Liver (tissue), 9 donors: ENCODE data around the gene EFR3B. TPM values are rescaled to one million over a fixed set of nuclear protein-coding genes. Genes with fewer than 3 reads are reported as not detected.

Source experiments
- DNase-seq: peaks from one replicate; pipeline ENCODE4 v3.0.0-alpha.2; 2017; ENCODE audit warnings: low spot score
- H3K27ac ChIP-seq, 2 donors: one replicate each; pipeline ENCODE4 v1.7.0; 2013; ENCODE audit warnings: inconsistent platforms in 2 of 2, low read length in 2 of 2, control low read depth in 1 of 2, low read depth in 1 of 2, mild to moderate bottlenecking in 1 of 2
- H3K27me3 ChIP-seq, 4 donors: one replicate each; pipeline versions ENCODE4 v1.6.1 to v1.7.0; 2013; ENCODE audit warnings: low read length in 3 of 4, inconsistent platforms in 1 of 4, mild to moderate bottlenecking in 1 of 4, moderate library complexity in 1 of 4; ENCODE audit not compliant: control insufficient read depth in 4 of 4, insufficient read depth in 4 of 4
- H3K36me3 ChIP-seq, 4 donors: one replicate each; pipeline versions ENCODE4 v1.6.1 to v1.7.0; 2013; ENCODE audit warnings: low read length in 3 of 4, mild to moderate bottlenecking in 3 of 4, low read depth in 1 of 4, moderate library complexity in 1 of 4; ENCODE audit not compliant: control insufficient read depth in 4 of 4, insufficient read depth in 3 of 4
- H3K4me1 ChIP-seq, 4 donors: one replicate each; pipeline versions ENCODE4 v1.6.1 to v1.7.0; 2013; ENCODE audit warnings: low read length in 3 of 4, mild to moderate bottlenecking in 3 of 4, moderate library complexity in 1 of 4; ENCODE audit not compliant: control insufficient read depth in 4 of 4, insufficient read depth in 4 of 4
- H3K4me3 ChIP-seq, 3 donors: one replicate each; pipeline versions ENCODE4 v1.6.1 to v1.7.0; 2013; ENCODE audit warnings: low read length in 3 of 3, control low read depth in 1 of 3, low read depth in 1 of 3, mild to moderate bottlenecking in 1 of 3
- H3K9ac ChIP-seq, 2 donors: one replicate each; pipeline ENCODE4 v1.7.0; 2013; ENCODE audit warnings: low read length in 2 of 2, mild to moderate bottlenecking in 2 of 2, moderate library complexity in 2 of 2, control low read depth in 1 of 2, low read depth in 1 of 2
- H3K9me3 ChIP-seq, 4 donors: one replicate each; pipeline versions ENCODE4 v1.6.1 to v1.7.0; 2013; ENCODE audit warnings: low read length in 3 of 4; ENCODE audit not compliant: control insufficient read depth in 4 of 4
- EGR1 ChIP-seq, 2 donors: IDR thresholded peaks; 2 replicates each; pipeline ENCODE4 v1.6.1; 2016 to 2018; ENCODE audit warnings: antibody characterized with exemption in 2 of 2, low read depth in 2 of 2
- FOXA1 ChIP-seq: IDR thresholded peaks from 2 replicates; pipeline ENCODE4 v1.6.1; 2016; ENCODE audit warnings: antibody characterized with exemption
- FOXA2 ChIP-seq: IDR thresholded peaks from 2 replicates; pipeline ENCODE4 v1.6.1; 2016; ENCODE audit warnings: antibody characterized with exemption
- GABPA ChIP-seq, 2 donors: IDR thresholded peaks in 1 of 2; conservative IDR thresholded peaks in 1 of 2; 2 replicates each; pipeline ENCODE4 v1.6.1; 2016; ENCODE audit warnings: antibody characterized with exemption in 2 of 2, mild to moderate bottlenecking in 1 of 2, moderate library complexity in 1 of 2
- HNF4A ChIP-seq, 2 donors: conservative IDR thresholded peaks; 2 replicates each; pipeline ENCODE4 v1.6.1; 2016; ENCODE audit warnings: antibody characterized with exemption in 2 of 2, mild to moderate bottlenecking in 2 of 2
- HNF4G ChIP-seq: IDR thresholded peaks from 2 replicates; pipeline ENCODE4 v1.6.1; 2016; ENCODE audit warnings: antibody characterized with exemption
- JUND ChIP-seq, 2 donors: IDR thresholded peaks; 2 replicates each; pipeline ENCODE4 v1.6.1; 2016; ENCODE audit warnings: antibody characterized with exemption in 2 of 2
- NR2F2 ChIP-seq: IDR thresholded peaks from 2 replicates; pipeline ENCODE4 v1.6.1; 2016; ENCODE audit warnings: antibody characterized with exemption
- RAD21 ChIP-seq, 2 donors: IDR thresholded peaks; 2 replicates each; pipeline ENCODE4 v1.6.1; 2016; ENCODE audit warnings: antibody characterized with exemption in 2 of 2, mild to moderate bottlenecking in 2 of 2
- RXRA ChIP-seq, 2 donors: IDR thresholded peaks; 2 replicates each; pipeline ENCODE4 v1.6.1; 2017 to 2018; ENCODE audit warnings: antibody characterized with exemption in 2 of 2, mild to moderate bottlenecking in 1 of 2
- SP1 ChIP-seq: IDR thresholded peaks from 2 replicates; pipeline ENCODE4 v1.6.1; 2018; ENCODE audit warnings: antibody characterized with exemption, mild to moderate bottlenecking
- TAF1 ChIP-seq: conservative IDR thresholded peaks from 2 replicates; pipeline ENCODE4 v1.6.1; 2016; ENCODE audit warnings: antibody characterized with exemption, mild to moderate bottlenecking
- YY1 ChIP-seq: IDR thresholded peaks from 2 replicates; pipeline ENCODE4 v1.6.1; 2016; ENCODE audit warnings: antibody characterized with exemption, mild to moderate bottlenecking
- WGBS: extraction: QIAGEN DNeasy Blood & Tissue Kit; methylation state at CpG from one replicate; pipeline ENCODE4 v1.1.7; 2013; 5-methylcytosine and 5-hydroxymethylcytosine counted together
- polyA plus RNA-seq, 2 donors: library from polyadenylated mRNA; stranded (reverse) in 1 of 2; unstranded in 1 of 2; fragments of 200-250 nt in 1 of 2; fragments of >200 nt in 1 of 2; fragmentation: Nextera tagmentation in 1 of 2; extraction: Ambion mirVana in 1 of 2; gene quantifications; one replicate each; pipeline versions ENCODE4 v1.2.1 to v1.2.3, GENCODE V29; 2013 to 2015
- total RNA-seq, 2 donors: library from RNA; depleted of rRNA; stranded (reverse); fragments of >200 nt; gene quantifications; one replicate each; pipeline ENCODE4 v1.2.3, GENCODE V29; 2014
- TF ChIP-seq, protein P1 (sequence below): IDR thresholded peaks from 2 replicates; pipeline ENCODE4 v1.6.1; 2016; ENCODE audit warnings: antibody characterized with exemption
- TF ChIP-seq, protein P2 (sequence below): IDR thresholded peaks from 2 replicates; pipeline ENCODE4 v1.6.1; 2016; ENCODE audit warnings: antibody characterized with exemption, mild to moderate bottlenecking
- TF ChIP-seq, protein P3 (sequence below): IDR thresholded peaks from 2 replicates; pipeline ENCODE4 v1.6.1; 2016; ENCODE audit warnings: antibody characterized with exemption
- TF ChIP-seq, protein P4 (sequence below): IDR thresholded peaks from 2 replicates; pipeline ENCODE4 v1.6.1; 2016; ENCODE audit warnings: antibody characterized with exemption
- TF ChIP-seq, protein P5 (sequence below): fragments of 150-350 bp; IDR thresholded peaks from 2 replicates; pipeline ENCODE4 v1.5.1; 2017; ENCODE audit warnings: improper control_type of control experiment, low read depth, low read length; ENCODE audit not compliant: missing input control
- donor health status: healthy.
- donor health status: healthy.
- donor health status: healthy.
- donor health status: healthy.
- donor health status: healthy.

Gene EFR3B
- total and polyA plus RNA-seq, 4 donors = 0.05 to 0.33 (median 0.23) TPM

DNA sequence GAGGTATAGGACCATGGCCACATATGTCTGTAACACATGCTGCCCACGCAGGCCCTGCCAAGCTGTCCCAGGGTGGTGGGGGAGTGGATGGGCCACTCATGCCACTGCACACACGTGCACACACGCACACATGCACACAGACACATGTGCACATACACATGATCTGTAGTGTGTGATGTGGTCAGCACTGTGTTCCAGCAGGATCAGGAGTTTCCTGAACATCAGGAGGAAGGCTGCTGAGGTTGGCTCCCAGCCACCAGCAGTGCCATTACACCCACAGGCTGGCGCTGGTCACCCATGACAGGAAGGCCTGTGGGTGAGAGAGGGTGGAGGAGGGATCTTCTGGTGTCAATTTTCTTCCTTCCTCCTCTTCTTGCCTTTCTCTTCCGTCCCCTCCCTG lies 81.8 kb downstream of the EFR3B start:
- Histone ChIP-seq H3K27me3 (no peaks in the 10 kb centered on the region), H3K4me1 (no peaks in the 10 kb centered on the region), H3K9me3 (no peaks in the 10 kb centered on the region), H3K27ac (no peak overlapping the region), H3K9ac (no peak overlapping the region), H3K4me3 (no peak overlapping the region), H3K36me3 (no peaks in the 10 kb centered on the region)
- DNase-seq = no peak
- WGBS = 89% methylated on average over 5 of the region's 5 CpGs
- no peak for TF ChIP-seq RAD21 (IDR thresholded peaks at IDR 0.05)
- TF ChIP-seq TAF1 = no peak
- no peak for TF ChIP-seq YY1
- TF ChIP-seq, protein P1, sequence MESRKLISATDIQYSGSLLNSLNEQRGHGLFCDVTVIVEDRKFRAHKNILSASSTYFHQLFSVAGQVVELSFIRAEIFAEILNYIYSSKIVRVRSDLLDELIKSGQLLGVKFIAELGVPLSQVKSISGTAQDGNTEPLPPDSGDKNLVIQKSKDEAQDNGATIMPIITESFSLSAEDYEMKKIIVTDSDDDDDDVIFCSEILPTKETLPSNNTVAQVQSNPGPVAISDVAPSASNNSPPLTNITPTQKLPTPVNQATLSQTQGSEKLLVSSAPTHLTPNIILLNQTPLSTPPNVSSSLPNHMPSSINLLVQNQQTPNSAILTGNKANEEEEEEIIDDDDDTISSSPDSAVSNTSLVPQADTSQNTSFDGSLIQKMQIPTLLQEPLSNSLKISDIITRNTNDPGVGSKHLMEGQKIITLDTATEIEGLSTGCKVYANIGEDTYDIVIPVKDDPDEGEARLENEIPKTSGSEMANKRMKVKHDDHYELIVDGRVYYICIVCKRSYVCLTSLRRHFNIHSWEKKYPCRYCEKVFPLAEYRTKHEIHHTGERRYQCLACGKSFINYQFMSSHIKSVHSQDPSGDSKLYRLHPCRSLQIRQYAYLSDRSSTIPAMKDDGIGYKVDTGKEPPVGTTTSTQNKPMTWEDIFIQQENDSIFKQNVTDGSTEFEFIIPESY = no peak
- TF ChIP-seq, protein P2, sequence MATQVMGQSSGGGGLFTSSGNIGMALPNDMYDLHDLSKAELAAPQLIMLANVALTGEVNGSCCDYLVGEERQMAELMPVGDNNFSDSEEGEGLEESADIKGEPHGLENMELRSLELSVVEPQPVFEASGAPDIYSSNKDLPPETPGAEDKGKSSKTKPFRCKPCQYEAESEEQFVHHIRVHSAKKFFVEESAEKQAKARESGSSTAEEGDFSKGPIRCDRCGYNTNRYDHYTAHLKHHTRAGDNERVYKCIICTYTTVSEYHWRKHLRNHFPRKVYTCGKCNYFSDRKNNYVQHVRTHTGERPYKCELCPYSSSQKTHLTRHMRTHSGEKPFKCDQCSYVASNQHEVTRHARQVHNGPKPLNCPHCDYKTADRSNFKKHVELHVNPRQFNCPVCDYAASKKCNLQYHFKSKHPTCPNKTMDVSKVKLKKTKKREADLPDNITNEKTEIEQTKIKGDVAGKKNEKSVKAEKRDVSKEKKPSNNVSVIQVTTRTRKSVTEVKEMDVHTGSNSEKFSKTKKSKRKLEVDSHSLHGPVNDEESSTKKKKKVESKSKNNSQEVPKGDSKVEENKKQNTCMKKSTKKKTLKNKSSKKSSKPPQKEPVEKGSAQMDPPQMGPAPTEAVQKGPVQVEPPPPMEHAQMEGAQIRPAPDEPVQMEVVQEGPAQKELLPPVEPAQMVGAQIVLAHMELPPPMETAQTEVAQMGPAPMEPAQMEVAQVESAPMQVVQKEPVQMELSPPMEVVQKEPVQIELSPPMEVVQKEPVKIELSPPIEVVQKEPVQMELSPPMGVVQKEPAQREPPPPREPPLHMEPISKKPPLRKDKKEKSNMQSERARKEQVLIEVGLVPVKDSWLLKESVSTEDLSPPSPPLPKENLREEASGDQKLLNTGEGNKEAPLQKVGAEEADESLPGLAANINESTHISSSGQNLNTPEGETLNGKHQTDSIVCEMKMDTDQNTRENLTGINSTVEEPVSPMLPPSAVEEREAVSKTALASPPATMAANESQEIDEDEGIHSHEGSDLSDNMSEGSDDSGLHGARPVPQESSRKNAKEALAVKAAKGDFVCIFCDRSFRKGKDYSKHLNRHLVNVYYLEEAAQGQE = no peak
- TF ChIP-seq EGR1 (IDR thresholded peaks at IDR 0.05; ENCODE audit: low read depth in 2 of 2) = no peak

DNA sequence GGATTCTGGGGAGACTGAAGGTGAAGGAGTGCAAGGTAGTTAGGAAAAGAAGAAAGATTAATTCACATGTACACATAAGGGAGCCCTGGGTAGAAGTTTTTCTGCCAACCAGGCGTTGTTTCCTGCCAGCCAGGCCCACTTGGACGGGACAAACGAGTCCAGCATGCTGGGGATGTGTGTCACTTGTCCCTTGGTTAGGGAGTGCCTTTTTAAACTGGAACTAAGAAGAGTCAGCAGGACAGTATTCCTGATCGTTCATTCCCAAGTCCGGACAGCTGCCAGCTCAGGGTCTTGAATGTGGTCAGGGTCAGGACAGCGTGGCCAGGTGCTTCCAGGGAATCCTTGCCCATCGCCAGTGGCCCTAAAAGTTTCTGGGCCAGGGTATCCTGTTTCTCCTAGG lies 83.3 kb downstream of the EFR3B start:
- WGBS = 86% methylated on average over 7 of the region's 7 CpGs

More for the DNA sequence above, 83.3 kb downstream of the EFR3B start:
- Histone ChIP-seq H3K9me3 (no peaks in the 10 kb centered on the region), H3K27me3 (peaks cover 0 to 1% (median 0%) of the 10 kb centered on the region in 4 donors), H3K9ac (no peak overlapping the region), H3K27ac (no peak overlapping the region), H3K4me3 (no peak overlapping the region), H3K4me1 (peaks cover 0 to 3% (median 1%) of the 10 kb centered on the region in 4 donors), H3K36me3 (no peaks in the 10 kb centered on the region)
- TF ChIP-seq JUND (IDR thresholded peaks at IDR 0.05) = no peak
- TF ChIP-seq FOXA1 = no peak
- TF ChIP-seq, protein P1 = no peak
- TF ChIP-seq, protein P2 = no peak
- TF ChIP-seq, protein P3, sequence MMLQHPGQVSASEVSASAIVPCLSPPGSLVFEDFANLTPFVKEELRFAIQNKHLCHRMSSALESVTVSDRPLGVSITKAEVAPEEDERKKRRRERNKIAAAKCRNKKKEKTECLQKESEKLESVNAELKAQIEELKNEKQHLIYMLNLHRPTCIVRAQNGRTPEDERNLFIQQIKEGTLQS = no peak
- TF ChIP-seq, protein P4, sequence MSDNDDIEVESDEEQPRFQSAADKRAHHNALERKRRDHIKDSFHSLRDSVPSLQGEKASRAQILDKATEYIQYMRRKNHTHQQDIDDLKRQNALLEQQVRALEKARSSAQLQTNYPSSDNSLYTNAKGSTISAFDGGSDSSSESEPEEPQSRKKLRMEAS = no peak
- TF ChIP-seq YY1 = no peak
- TF ChIP-seq, protein P5, sequence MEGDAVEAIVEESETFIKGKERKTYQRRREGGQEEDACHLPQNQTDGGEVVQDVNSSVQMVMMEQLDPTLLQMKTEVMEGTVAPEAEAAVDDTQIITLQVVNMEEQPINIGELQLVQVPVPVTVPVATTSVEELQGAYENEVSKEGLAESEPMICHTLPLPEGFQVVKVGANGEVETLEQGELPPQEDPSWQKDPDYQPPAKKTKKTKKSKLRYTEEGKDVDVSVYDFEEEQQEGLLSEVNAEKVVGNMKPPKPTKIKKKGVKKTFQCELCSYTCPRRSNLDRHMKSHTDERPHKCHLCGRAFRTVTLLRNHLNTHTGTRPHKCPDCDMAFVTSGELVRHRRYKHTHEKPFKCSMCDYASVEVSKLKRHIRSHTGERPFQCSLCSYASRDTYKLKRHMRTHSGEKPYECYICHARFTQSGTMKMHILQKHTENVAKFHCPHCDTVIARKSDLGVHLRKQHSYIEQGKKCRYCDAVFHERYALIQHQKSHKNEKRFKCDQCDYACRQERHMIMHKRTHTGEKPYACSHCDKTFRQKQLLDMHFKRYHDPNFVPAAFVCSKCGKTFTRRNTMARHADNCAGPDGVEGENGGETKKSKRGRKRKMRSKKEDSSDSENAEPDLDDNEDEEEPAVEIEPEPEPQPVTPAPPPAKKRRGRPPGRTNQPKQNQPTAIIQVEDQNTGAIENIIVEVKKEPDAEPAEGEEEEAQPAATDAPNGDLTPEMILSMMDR = no peak
- no peak for TF ChIP-seq RXRA (IDR thresholded peaks at IDR 0.05)
- TF ChIP-seq EGR1 (IDR thresholded peaks at IDR 0.05; ENCODE audit: low read depth in 2 of 2) = no peak
- no peak for TF ChIP-seq FOXA2
- TF ChIP-seq GABPA (IDR thresholded peaks at IDR 0.05 in 1 of 2, conservative IDR thresholded peaks at IDR 0.05 in 1 of 2) = no peak
- TF ChIP-seq TAF1 = no peak
- no peak for TF ChIP-seq NR2F2
- TF ChIP-seq SP1 = no peak
- no peak for TF ChIP-seq HNF4A (conservative IDR thresholded peaks at IDR 0.05)
- no peak for TF ChIP-seq RAD21 (IDR thresholded peaks at IDR 0.05)
- no peak for TF ChIP-seq HNF4G
- no peak for DNase-seq
